Panc1 (cell line): ENCODE measurements around the gene CMTM3. TPM values are rescaled to one million over a fixed set of nuclear protein-coding genes. Genes with fewer than 3 reads are reported as not detected.

Experiments
- ATAC-seq: fragments of 200-7000 bp; cut with Tn5 transposase; 2 replicates; pipeline ENCODE4 v1.9.1; 2020; ENCODE audit warnings: mild to moderate bottlenecking, moderate library complexity
- BruUV-seq: library from RNA; stranded (reverse); fragments of 400-500 nt; replicated peaks from 2 replicates; lab custom pipeline; 2021; lab: Mats Ljungman, UMichigan
- CTCF ChIA-PET: fragments of 300-600 bp; sonication (Branson Sonifier 250); formaldehyde crosslinking; loops from one replicate; lab custom pipeline; 2022; ENCODE audit warnings: antibody characterized with exemption; lab: Charles Lee
- POLR2A ChIA-PET: fragments of 300-600 bp; sonication (Branson Sonifier 250); formaldehyde crosslinking; loops from one replicate; lab custom pipeline; 2022; ENCODE audit warnings: antibody characterized with exemption; lab: Charles Lee
- DNase-seq: peaks from one replicate; pipeline ENCODE4 v3.0.0-alpha.2; 2010; ENCODE audit warnings: low read depth, low spot score
- H3K27ac ChIP-seq: 2 replicates; pipeline ENCODE4 v1.5.1; 2011; ENCODE audit warnings: mild to moderate bottlenecking, low read length, inconsistent platforms
- H3K27me3 ChIP-seq: fragments of 200-500 bp; sonication (Bioruptor generic); 2 replicates; pipeline ENCODE4 v1.6.0; 2014; ENCODE audit warnings: low read length, inconsistent platforms; ENCODE audit not compliant: control insufficient read depth, insufficient read depth
- H3K36me3 ChIP-seq: fragments of 200-500 bp; sonication (Bioruptor generic); 2 replicates; pipeline ENCODE4 v1.5.1; 2014; ENCODE audit warnings: inconsistent platforms, mild to moderate bottlenecking, low read length, moderate library complexity; ENCODE audit not compliant: control insufficient read depth, insufficient read depth
- H3K4me1 ChIP-seq: 2 replicates; pipeline ENCODE4 v1.5.1; 2011; ENCODE audit warnings: inconsistent platforms, mild to moderate bottlenecking, low read length, moderate library complexity; ENCODE audit not compliant: control insufficient read depth, insufficient read depth
- H3K4me3 ChIP-seq, 2 experiments: 2 replicates each; pipeline ENCODE4 v1.5.1; 2011 to 2012; ENCODE audit warnings: low read depth in 2 of 2, low read length in 2 of 2, mild to moderate bottlenecking in 2 of 2, inconsistent platforms in 1 of 2, moderate library complexity in 1 of 2
- H3K9me3 ChIP-seq: fragments of 200-500 bp; sonication (Bioruptor generic); 2 replicates; pipeline ENCODE4 v1.5.1; 2014; ENCODE audit warnings: low read depth, mild to moderate bottlenecking, inconsistent platforms, low read length, moderate library complexity; ENCODE audit not compliant: control insufficient read depth, insufficient read depth
- POLR2AphosphoS5 ChIP-seq: IDR thresholded peaks from 2 replicates; pipeline ENCODE4 v1.6.1; 2012; ENCODE audit warnings: mild to moderate bottlenecking, low read depth, low read length, moderate library complexity
- SIN3A ChIP-seq: IDR thresholded peaks from 2 replicates; pipeline ENCODE4 v1.6.1; 2012; ENCODE audit warnings: low read depth, mild to moderate bottlenecking, low read length, moderate library complexity, borderline replicate concordance; ENCODE audit not compliant: insufficient read depth
- TCF7L2 ChIP-seq: IDR thresholded peaks from 2 replicates; pipeline ENCODE4 v1.6.1; 2011; ENCODE audit warnings: mild to moderate bottlenecking, low read depth, low read length, inconsistent platforms
- in situ Hi-C: cut with HindIII; loops from 2 replicates; pipeline ENCODE4 v1.10.0; 2016; ENCODE audit warnings: low sequenced_read_pairs, low pct_unique_long_range_greater_than_20kb
- intact Hi-C: fragments of 100-400 bp; cut with micrococcal nuclease; formaldehyde crosslinking; loops from one replicate; pipeline ENCODE4 v1.10.0; 2022; ENCODE audit not compliant: unreplicated experiment
- total RNA-seq: library from RNA; stranded (reverse); gene quantifications from one replicate; pipeline ENCODE4 v1.2.1, GENCODE V29; 2021; ENCODE audit not compliant: unreplicated experiment
- TF ChIP-seq, protein P1 (sequence below): fragments of 450-650 bp; IDR thresholded peaks from 2 replicates; pipeline ENCODE4 v1.5.1; 2017; ENCODE audit warnings: mild to moderate bottlenecking
- TF ChIP-seq, protein P2 (sequence below), 2 experiments: IDR thresholded peaks; 2 replicates each; pipeline ENCODE4 v1.6.1; 2011 to 2012; ENCODE audit warnings: low read depth in 2 of 2, control low read depth in 1 of 2, low read length in 1 of 2, mild to moderate bottlenecking in 1 of 2, moderate library complexity in 1 of 2; ENCODE audit not compliant: insufficient read depth in 1 of 2

The CMTM3 gene
- total RNA-seq, 1 experiment from 2014 or later = 45.8 TPM

GRCh38 chr16:66588981-66589713 lies 15.4 kb upstream of the CMTM3 start:
- no peak overlapping the region for H3K27ac ChIP-seq
- BruUV-seq = no TSS peak
- DNase-seq = no peak
- POLR2A ChIA-PET = no interaction called here
- intact Hi-C loops = no loop called here
- TF ChIP-seq, protein P1, sequence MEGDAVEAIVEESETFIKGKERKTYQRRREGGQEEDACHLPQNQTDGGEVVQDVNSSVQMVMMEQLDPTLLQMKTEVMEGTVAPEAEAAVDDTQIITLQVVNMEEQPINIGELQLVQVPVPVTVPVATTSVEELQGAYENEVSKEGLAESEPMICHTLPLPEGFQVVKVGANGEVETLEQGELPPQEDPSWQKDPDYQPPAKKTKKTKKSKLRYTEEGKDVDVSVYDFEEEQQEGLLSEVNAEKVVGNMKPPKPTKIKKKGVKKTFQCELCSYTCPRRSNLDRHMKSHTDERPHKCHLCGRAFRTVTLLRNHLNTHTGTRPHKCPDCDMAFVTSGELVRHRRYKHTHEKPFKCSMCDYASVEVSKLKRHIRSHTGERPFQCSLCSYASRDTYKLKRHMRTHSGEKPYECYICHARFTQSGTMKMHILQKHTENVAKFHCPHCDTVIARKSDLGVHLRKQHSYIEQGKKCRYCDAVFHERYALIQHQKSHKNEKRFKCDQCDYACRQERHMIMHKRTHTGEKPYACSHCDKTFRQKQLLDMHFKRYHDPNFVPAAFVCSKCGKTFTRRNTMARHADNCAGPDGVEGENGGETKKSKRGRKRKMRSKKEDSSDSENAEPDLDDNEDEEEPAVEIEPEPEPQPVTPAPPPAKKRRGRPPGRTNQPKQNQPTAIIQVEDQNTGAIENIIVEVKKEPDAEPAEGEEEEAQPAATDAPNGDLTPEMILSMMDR = peak; percentile 73
- no peak for TF ChIP-seq SIN3A
- in situ Hi-C loops = no loop called here
- CTCF ChIA-PET = interaction anchor here (0.6 to 0.8 kb wide), 2 partner anchors 19 to 194 kb away, joined by 3 to 4 read pairs; no protein-coding TSS in a partner anchor
- peak; percentile 78 for ATAC-seq
- no peaks in the 10 kb centered on the region for H3K9me3 ChIP-seq
- no peaks in the 10 kb centered on the region for H3K27me3 ChIP-seq
- no peaks in the 10 kb centered on the region for H3K4me1 ChIP-seq
- no peak overlapping the region for H3K4me3 ChIP-seq
- H3K36me3 ChIP-seq = no peaks in the 10 kb centered on the region

DNA sequence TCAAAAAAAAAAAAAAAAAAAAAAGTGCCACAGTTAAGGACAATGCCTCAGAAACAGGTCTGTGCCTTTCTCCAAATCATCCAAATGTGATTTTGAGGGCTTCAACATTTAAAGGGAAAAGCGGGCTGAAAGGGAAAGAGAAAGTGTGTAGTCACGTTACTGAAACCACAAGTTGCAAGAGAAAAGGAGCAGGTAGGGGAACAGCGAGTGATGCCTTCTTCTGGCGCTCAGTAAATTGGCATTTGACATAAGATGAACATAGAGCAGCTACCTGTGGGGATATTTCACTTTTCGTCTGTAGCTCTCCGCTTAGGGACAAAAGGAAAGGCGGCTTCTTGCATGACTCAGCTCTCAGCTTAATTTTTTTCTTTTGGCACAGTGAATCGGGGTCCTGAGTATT lies 14.2 kb upstream of the CMTM3 start:
- in situ Hi-C loops (no loop called here), intact Hi-C loops (no loop called here)
- BruUV-seq = no TSS peak
- 0 out of 4 replicates have a peak overlapping the region, but pooled peaks of 1 of the 2 experiments have one; percentile 8 for H3K4me3 ChIP-seq
- H3K36me3 ChIP-seq = no peaks in the 10 kb centered on the region
- no peak overlapping the region for H3K27ac ChIP-seq
- ChIA-PET CTCF (interaction anchor here (0.6 kb wide), 1 partner anchor 14 kb away, joined by 3 read pairs; no protein-coding TSS in a partner anchor), POLR2A (interaction anchor here (0.7 kb wide), 1 partner anchor 15 kb away, joined by 10 read pairs; no protein-coding TSS in a partner anchor)
- no peaks in the 10 kb centered on the region for H3K9me3 ChIP-seq
- TF ChIP-seq, protein P1 = no peak
- no peak for TF ChIP-seq SIN3A
- TF ChIP-seq, protein P2, sequence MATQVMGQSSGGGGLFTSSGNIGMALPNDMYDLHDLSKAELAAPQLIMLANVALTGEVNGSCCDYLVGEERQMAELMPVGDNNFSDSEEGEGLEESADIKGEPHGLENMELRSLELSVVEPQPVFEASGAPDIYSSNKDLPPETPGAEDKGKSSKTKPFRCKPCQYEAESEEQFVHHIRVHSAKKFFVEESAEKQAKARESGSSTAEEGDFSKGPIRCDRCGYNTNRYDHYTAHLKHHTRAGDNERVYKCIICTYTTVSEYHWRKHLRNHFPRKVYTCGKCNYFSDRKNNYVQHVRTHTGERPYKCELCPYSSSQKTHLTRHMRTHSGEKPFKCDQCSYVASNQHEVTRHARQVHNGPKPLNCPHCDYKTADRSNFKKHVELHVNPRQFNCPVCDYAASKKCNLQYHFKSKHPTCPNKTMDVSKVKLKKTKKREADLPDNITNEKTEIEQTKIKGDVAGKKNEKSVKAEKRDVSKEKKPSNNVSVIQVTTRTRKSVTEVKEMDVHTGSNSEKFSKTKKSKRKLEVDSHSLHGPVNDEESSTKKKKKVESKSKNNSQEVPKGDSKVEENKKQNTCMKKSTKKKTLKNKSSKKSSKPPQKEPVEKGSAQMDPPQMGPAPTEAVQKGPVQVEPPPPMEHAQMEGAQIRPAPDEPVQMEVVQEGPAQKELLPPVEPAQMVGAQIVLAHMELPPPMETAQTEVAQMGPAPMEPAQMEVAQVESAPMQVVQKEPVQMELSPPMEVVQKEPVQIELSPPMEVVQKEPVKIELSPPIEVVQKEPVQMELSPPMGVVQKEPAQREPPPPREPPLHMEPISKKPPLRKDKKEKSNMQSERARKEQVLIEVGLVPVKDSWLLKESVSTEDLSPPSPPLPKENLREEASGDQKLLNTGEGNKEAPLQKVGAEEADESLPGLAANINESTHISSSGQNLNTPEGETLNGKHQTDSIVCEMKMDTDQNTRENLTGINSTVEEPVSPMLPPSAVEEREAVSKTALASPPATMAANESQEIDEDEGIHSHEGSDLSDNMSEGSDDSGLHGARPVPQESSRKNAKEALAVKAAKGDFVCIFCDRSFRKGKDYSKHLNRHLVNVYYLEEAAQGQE (IDR thresholded peaks at IDR 0.05; ENCODE audit: insufficient read depth in 1 of 2, low read depth in 2 of 2, low read length in 1 of 2) = no peak
- no peak for TF ChIP-seq TCF7L2
- no peak for TF ChIP-seq POLR2AphosphoS5
- ATAC-seq (no peak), DNase-seq (no peak)
- no peaks in the 10 kb centered on the region for H3K4me1 ChIP-seq
- H3K27me3 ChIP-seq = no peaks in the 10 kb centered on the region
